Inflammatory macrophage treated with lipopolysaccharide for 1 hour (primary cell): Measurements from ENCODE around the gene SH2D7.

Experiments
- DNase-seq, 2 donors: peaks; one replicate each; pipeline ENCODE4 v3.0.0-alpha.2; 2020 to 2022

SH2D7 gene

DNA sequence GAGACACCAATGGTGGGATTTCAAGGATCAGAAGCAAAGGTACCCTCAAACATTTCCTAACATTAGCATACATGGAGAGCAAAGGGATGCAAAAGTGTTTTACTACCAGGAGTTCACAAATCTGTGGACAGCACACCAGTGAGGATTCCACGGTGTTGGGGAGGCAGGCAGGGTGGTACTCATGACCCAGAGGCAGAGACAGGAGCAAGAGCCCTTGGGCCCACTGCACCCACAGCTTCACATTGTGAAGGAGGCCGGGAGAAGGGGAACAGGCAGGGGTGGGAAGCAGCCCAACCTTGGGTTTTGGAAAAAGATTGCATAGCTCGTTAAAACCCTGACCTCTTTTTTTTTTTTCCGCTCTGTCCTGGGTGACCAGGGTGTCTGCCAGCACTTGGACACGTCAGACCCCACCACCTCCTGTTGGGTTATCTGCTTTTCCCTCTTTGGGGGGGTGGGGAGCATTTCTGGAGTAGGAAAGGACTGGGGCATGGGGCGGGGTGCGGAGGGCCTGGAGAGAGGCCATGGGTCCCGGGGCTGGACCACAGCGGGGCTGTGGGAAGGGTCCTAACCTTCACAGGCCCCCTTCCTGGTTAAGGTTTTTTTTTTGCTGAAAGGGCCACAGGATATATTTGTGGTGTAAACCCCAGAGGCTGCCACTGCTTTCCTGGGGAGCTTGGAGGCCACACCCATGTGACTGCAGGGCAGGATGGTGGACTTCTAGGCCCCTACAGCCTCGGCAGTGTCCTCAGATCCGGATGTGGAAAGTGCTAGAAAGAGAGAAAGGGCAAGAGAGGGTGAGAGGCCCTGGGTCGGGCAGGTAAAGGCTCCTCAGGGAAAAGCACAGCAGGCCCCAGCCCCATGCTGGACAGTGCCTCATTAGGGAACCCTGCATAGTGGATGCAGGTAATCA, 12.5 kb downstream of the SH2D7 start:
- no peak for DNase-seq

DNA sequence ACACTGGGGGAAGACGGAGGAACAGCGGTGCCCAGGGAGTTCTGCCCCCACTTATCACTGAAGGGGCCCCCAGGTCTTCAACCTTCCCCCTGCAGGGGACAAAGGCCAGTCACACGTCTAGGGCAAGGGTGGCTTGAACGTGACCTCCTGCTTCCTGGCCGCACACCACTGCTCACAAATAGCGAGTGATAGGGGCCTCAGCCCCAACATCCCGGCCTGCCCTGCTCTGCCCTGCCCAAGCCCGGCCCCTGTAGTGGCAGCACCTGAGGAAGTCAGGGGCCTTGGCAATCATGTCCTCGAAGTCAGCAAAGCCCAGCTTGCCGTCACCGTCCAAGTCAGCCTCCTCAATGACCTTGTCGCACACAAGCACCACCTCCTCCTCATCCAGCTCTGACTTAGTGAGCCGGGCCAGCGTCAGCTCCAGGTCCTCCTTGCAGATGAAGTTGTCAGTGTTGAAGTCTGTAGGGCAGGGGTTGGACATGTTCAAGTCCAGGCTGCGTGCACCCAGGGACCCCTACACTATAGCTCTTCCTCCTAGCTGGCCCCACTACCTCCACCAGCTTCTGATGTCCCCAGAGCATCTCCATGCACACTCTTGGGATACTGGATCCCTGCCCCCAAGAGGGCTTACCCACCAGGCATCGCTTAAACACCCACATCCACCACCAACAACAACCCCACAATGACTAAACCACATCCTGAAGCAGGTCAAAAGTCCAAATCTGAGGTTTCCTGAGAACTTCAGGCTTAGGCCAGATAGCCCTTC, 13.3 kb downstream of the SH2D7 start:
- DNase-seq: peak in 1 of 2 donors; percentile 16

DNA sequence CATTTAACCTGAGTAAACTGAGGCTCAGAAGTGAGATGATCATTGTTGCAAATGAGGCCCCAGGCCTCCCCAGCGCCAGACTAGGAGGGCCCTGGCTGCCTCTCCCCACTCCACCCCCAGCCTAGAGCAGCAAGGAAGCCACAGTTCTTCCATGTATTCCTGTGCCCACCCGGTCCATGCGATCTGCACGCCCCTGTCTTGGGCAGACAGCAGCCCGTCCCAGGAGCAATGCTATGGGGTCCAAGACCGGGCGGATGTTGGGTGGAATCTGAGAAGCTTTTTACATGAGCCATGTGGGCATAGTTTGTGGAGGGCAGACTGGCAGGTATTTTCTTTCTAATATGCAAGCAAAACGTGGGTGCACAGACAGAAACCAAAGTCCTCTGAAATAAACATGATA, 15.1 kb downstream of the SH2D7 start:
- no peak for DNase-seq

DNA sequence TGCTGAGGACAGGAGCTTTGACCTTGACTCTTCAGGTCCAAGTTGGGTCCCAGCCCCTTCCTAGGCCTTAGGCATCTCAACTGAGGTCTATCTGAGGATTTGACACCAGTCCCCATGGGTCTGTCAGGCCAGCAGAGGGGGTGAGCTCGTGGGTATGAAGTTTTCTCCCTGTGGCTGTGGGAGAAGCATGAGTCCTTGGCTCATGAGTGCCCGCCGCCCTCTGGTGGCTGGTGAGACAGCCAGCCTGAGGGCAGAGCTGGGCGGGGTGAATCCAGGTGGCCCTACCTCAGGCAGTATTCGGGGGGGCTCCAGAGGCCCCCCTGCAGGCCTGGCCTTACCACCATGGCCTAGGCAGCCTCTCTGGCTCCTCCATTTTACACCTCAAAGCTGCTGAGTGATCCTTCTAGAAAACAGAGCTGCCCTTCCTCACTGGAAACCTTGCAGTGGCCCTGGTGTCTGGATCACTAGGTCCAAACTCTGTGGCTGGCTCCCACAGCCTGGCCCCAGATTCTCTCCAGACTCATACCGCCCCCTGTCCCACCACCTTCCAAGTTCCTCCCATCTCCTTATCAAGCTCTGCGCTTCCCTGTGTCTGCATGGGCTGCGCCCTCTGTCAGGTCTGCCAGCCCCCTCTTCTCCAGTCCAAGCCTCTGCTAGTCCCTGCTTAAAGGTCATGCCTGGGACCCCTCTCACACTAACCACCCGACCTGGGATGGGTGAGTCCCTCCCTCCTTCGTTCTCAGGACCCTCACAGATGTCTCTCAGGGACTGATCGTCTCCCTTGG, 16.1 kb downstream of the SH2D7 start:
- DNase-seq: peak; percentile 86 to 93

DNA sequence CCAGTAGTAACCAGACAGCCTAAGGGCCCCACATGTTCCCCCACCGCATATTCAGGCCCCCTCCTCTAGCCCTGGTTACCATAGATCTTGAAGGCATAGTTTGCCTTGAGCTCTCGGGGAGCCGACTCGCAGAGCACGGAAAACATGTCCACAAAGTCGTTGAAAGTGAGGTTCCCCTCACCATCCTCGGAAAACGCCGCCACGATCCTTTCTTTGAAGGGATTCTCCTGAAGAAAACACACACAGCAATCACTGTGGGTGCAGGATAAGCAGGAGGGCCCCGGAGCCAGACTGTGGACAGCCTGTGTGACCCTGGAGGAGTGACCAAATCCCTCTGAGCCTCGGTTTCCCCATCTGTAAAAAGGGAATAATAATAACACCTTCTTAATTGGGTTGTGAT, 16.8 kb downstream of the SH2D7 start:
- no peak for DNase-seq

DNA sequence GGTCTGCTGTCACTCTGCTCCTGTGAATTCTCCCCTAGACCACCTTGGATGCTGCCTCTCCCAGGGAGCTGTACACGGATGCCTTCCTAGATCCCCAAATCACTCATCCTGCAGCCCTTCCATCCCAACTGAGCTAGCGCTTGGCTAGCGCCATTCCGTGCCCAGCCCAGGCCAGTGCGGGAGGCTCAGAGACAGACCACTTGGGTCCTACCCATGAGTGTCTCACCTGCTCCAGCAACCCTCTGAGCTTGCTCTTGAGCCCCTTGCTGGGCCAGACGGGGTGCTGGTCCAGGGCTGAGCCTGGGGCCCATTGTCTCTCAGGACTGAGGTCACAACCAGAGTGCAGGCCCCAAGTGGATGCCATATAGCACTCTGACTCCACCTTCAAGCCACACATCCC, 17.7 kb downstream of the SH2D7 start:
- no peak for DNase-seq

DNA sequence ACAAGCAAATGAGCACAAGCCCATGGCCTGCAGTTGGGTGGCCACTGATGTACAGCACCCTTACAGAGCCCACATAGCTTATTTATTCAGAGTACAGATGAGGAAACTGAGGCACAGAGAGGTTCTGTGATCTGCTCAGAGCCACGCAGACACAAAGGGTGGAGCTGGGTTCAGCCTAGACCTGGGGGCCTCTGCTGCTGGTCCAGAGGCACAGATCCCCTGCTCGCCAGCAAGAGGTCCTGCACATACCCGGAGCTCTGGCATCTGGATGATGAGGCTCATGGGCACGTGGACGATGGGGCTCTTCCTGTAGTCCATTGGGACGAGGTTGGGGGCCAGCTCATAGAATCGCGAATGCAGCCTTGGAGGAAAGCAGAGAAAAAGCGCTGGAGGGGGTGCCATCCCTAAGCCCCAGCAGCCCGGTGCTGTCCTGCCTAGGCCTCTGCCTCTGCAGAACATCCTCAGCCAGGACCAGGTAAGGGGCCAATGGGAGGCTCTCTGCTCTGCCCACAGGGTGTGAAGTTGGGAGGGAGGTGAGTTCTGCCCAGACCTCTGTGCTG, 18.6 kb downstream of the SH2D7 start:
- DNase-seq: no peak

DNA sequence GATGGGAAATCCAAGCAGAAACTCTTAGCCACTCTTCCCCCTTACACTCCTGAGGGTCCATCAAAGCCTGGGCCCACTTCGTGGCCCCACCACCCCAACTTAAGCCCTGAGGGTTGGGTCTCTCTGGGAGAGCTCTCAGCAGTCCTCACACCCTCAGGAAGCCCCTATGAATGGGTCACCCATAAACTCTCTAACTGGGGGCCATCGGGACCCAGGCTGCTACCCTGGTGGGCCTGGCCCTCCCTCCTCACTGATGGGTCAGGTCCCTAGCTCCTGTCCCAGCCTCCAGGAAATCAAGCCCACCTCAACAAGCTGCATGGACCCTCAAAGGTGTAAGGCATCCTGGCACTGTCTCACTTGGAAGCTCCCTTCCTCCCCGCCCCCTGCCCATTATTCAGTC, 19.4 kb downstream of the SH2D7 start:
- DNase-seq: no peak

DNA sequence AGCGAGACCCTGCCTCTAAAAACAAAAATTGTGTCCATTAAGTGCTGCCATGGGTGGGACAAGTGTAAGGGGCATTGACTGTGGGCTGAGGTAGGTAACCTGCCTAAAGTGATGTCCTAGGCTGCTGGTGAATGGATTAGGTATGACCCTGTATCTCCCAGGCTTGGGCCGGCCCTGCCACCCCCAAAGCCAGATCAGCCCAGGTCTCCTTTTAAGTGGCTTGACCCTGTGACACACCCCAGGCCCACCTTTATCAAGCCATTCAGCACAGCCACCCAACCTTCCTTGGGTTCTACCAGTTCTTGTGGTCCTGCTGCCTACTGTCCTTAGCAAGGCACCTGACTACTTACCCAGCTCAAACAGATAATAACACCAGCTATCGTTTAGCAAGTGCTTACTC, 20.2 kb downstream of the SH2D7 start:
- DNase-seq: no peak

DNA sequence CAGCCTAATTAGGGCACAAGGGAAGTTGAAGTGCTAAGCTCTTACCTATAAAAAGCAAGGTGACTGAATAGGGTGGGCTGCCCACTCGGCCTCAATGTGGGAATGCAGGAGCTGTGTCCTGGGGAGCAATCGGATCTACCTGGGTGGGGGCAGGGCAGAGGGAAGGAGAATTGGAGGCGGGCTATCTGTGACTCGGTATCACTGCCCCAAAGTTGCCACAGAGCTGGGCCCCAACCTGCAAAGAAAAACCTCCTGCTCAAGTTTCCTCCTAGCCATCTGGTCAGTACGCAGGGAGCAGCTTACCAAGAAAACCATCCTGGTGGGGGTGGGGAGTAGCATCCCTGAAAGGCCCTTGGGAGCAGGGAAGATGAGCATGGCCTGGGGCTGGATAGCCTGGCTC, 28.2 kb downstream of the SH2D7 start:
- DNase-seq: no peak

DNA sequence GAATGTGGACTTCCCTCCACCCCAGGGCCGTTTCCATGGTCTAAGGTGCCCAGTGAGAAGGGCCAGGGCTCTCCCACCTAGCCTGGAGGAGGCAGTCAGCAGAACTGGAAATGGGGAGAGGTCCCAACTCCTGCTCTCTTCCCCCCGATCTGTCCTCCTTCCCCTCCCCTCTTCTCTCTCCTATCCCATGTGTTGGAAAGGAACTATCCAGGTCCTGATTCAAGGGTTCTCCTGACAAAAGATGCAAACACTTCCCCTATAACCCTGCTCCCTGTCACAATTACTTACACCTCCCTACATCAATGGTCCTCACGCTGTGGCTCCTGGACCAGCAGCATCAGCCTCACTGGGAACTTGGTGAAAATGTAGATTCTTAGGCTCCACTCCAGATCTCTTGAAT, 32.9 kb downstream of the SH2D7 start:
- no peak for DNase-seq

DNA sequence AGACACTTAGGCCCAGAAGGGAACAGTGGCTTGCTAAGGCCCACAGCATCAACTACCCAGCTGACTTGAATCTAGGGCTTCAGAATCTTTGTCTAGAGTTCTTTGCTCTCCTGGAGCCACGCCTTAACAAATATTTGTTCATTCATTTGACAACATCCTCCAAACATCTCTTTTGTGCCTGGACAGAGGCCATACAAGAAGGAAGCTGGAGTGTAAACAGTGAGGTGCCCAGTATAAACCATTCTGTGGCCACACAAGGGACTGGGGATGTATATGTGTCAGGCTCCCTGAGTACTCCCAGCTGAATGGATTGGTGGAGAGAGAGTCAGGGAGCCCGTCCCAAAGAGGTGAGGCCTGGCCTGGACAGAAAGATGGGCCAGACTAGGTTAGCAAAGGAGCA, 35.5 kb downstream of the SH2D7 start:
- no peak for DNase-seq

DNA sequence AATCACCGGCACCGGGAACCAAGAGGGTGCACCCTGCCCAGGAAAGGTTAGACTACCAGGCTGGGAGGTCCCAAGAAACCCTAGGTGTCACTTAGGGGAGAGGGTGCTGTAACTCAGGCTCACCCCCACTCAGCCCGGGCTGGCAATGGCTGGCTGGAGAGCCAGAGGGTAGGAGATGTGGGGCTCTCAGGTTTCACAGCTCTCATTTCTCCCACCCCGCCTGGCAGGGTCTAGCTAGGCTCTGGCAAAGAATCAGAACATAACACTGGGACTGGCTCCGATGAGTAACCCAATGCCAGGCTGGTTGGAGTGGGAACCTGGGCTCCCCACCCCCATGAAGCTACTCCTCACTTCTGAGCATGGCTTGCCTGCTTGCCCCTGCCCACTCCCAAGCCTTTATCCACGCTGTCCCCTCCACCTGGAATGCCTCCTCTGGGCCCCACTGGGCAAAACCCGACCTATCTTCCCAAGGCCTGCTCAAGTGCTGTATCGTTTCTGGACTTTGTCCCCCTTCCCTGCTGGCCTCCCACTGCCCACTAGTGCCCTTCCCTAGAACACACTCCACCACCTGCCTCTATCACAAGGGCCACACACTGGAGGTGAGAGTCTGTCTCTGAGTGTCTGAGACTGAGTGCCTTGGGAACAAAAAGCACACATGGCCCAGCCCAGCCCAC, 36.9 kb downstream of the SH2D7 start:
- DNase-seq: no peak

DNA sequence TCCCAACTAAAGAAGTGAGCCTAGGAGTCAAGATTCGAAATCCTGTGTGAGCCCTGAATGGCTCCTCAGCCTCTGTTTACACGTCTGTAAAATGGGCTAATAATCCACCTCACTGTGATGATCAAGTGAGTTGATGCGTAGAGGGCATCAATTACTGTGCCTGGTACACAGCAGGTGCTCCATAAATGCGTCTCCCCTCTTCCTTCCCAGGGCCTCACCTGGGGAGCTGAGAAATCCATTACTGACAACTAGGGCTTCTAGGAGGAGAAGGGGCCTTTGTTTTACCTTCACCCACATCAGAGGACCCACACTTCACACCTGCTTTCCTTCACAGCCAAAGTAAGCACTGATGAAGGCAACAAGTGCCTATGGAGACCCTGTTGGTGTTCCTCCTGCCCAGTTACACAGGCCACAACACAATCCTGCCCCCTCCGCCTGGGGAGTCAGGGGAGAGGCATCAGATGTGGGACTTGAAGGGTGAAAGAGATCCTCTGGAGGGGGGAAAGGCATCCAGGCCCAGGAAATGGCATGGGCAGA, 37.5 kb downstream of the SH2D7 start:
- no peak for DNase-seq

DNA sequence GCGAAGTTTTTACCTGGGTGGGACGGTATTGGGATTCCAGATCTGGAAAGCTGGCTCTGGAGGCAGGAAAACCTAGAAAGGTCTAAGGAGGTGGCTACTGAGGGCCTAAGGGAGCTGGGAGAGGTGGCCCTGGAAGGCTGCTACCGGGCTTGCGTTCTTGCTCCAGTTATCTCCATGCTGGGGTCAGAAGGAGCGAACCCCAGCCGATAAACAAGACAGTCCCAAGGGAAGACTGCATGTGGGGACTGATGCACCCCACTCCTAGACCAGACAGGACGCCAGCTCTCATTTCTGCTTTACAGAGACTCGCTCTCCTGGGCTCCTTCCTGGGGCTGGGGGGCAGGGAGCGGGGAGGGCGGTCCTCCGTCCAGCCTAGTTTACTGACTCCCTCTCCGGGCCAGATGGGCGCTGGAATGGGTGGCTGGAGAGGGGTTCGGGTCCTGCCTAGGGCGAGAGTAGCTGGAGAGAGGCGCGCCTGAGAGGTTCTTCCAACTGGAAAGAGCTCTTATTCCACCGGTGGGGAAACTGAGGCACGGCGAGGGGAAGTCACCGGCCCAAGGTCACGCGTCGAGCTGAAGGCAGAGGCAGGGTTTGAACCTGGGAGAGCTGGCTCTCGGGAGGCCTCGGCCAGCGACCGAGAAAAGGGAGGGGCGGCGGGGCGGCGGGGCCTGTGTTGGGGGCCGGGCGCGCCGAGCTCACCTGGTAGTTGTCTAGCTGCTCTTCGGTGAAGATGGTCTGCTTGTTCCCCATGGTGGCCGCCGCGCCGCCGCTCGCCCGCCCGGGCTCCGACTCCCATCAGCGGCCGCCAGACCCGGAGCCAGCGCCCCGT, 38.3 kb downstream of the SH2D7 start:
- no peak for DNase-seq

DNA sequence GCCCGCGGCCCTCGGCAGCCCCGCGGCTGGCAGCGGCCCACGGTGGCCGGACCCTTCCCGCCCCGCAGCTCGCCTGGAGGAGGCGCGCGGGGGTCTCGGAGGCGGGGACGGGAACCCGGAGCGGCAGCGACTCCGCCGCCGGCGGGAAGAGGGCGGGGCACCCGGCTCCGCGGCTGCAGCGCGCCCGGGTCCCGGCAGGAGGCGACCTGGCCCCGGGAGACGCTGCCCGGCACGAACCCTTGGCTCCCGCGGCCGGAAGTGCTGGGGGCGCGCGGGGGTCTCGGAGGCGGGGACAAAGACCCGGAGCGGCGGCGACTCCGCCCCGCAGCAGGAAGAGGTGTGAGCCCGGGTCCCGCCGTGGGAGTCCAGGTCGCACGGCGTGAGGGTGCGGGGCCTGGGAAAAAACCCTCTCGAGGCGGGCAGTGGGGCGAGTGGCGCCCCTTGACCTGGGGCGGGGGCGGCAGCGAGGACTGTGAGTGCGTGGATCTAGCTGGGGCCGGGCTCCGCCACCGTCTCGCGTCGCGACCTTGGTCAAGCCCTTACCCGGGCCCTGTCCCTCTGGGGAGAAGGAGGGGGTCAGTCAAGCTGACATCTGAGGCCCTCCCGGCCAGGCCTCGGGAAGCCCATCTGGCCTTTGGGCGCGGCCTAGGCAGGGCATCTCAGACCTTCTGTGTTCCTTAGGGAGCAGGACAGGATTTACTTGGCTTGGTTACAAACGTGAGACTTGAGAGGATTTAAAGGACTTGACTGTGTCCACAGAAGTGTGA, 39.1 kb downstream of the SH2D7 start, which contains the start of gene CIB2:
TSS of gene CIB2 (minus strand) at position 151 of the 767 bp plus-strand sequence. CDS start 230 bp downstream, outside the sequence.
- peak; percentile 34 to 64 for DNase-seq

DNA sequence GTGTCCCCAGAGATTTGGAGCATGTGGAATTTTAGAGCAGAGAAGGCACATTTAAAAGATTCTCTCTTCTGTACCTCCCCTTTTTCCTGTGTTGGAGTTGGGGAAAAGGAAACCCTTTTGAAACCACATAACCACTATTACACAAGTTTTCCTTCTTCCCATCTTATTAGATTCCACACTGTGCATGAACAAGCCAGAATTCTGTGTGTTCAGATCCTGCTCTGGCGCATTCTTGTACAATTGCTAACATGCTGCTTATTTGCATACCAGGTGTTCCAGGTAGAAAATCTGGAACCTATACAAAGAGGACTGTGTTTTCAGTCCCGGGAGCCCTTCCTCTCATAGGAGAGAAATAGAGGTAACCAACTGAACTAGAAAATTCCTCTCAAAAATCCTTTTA, 41.4 kb downstream of the SH2D7 start:
- DNase-seq: no peak

DNA sequence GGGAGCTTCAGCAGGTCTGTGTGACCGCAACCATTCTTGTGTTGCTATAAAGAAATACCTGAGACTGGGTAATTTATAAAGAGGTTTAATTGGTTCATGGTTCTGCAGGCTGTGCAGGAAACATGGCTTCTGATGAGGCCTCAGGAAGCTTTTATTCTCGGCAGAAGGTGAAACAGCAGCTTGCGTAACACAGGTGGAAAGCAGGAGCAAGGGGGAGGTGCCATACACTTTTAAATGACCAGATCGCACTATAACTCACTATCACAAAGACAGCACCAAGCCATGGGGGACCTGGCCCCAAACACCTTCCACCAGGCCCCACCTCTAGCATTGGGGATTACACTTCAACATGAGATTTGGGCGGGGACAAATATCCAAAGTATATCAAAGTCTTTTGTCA, 47.2 kb downstream of the SH2D7 start:
- no peak for DNase-seq

DNA sequence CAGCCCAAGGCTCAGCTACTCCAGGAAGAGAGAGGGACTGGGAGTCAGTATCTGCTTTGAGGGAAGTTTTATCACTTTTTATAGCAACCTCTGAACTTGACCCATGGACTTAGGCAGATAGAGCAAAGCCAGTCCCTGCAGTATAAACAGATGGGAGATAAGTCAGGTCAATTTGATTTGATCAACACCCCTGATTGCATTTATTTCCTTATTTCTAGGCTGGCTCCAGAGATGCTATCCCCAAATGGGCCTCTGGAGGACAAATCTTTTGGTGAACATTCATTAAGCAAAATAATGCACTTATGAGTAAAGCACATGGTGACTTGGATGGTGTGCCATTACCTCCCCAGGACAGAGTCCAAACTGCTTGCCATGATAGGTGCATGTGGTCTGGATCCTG, 47.9 kb downstream of the SH2D7 start:
- no peak for DNase-seq

DNA sequence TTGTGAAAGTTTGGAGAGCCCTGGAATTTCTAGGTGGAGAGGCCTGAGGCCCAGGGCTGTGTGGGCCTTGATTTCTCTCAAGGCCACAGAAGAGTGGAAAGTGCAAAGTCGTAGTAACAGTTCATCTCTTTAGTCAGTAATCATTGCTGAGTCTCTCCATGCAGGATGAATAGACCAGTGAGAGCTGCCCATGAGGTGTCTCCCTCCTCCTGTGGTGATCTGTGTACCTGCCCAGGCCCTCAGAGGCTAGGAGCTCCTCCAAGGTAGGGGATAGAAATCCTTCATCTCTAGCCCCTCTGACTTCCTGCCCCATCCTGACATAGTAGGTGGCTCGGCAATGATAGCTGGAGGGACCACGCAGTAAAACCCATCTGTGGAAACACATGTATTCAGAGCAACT, 50.0 kb downstream of the SH2D7 start:
- no peak for DNase-seq
